Hypothalamus (tissue), 51 donors: ENCODE measurements around the gene PRDM1.
A peak's percentile ranks its signal among the peaks of the same experiment; 100 is the strongest.

ENCODE experiments used
- DNase-seq, 51 donors: peaks; one replicate each; lab custom pipeline; 2025; lab: John Stamatoyannopoulos, UW

The PRDM1 gene

GRCh38 chr6:106094261-106094963 lies 8.3 kb downstream of the PRDM1 start:
- no peak for DNase-seq

GRCh38 chr6:106094964-106095335 lies 8.8 kb downstream of the PRDM1 start:
- no peak for DNase-seq

- DNase-seq: peak in 2 of 51 donors; percentile 5 to 31
These were observed 11.5 kb downstream of the PRDM1 start for GRCh38 chr6:106097411-106098231.

GRCh38 chr6:106098383-106099234 lies 12.5 kb downstream of the PRDM1 start:
- DNase-seq: no peak

- no peak for DNase-seq
These were observed 13.1 kb downstream of the PRDM1 start for GRCh38 chr6:106099235-106099537.

- no peak for DNase-seq
These were observed 14.6 kb downstream of the PRDM1 start for GRCh38 chr6:106100755-106101154.

- no peak for DNase-seq
These were observed 15.3 kb downstream of the PRDM1 start for GRCh38 chr6:106101466-106101865.

- DNase-seq: peak in 1 of 51 donors; percentile 38
These were observed 15.9 kb downstream of the PRDM1 start for GRCh38 chr6:106102034-106102433.

GRCh38 chr6:106102967-106103727 lies 17.0 kb downstream of the PRDM1 start:
- no peak for DNase-seq

- DNase-seq: no peak
These were observed 17.6 kb downstream of the PRDM1 start for GRCh38 chr6:106103728-106104109.

GRCh38 chr6:106104476-106104875 lies 18.3 kb downstream of the PRDM1 start:
- no peak for DNase-seq

GRCh38 chr6:106104941-106105340 lies 18.8 kb downstream of the PRDM1 start:
- DNase-seq: no peak

GRCh38 chr6:106105493-106105892 lies 19.4 kb downstream of the PRDM1 start:
- DNase-seq: no peak

GRCh38 chr6:106106276-106107042 lies 20.3 kb downstream of the PRDM1 start:
- no peak for DNase-seq

GRCh38 chr6:106107043-106107613 lies 21.0 kb downstream of the PRDM1 start:
- DNase-seq: no peak

- no peak for DNase-seq
These were observed 22.0 kb downstream of the PRDM1 start for GRCh38 chr6:106108129-106108528.

GRCh38 chr6:106109029-106109428 lies 22.9 kb downstream of the PRDM1 start:
- DNase-seq: no peak

GRCh38 chr6:106110164-106110826 lies 24.2 kb downstream of the PRDM1 start:
- DNase-seq: no peak

GRCh38 chr6:106112433-106112832 lies 26.3 kb downstream of the PRDM1 start:
- no peak for DNase-seq
